OCI-LY3 (cell line): Measurements from ENCODE around the gene COL4A2.

Experiments
- H2AFZ ChIP-seq: fragments of 200-600, 300-600 bp; shearing (Covaris generic); 2 replicates; pipeline ENCODE4 v1.6.0; 2014; ENCODE audit warnings: antibody characterized with exemption, low read depth, low read length
- H3K27ac ChIP-seq: fragments of 200-600, 300-600 bp; sonication (generic); 2 replicates; pipeline ENCODE4 v1.5.1; 2014; ENCODE audit warnings: mild to moderate bottlenecking, low read length, moderate library complexity, mixed read lengths
- H3K27me3 ChIP-seq: fragments of 200-600, 300-600 bp; sonication (generic); 2 replicates; pipeline ENCODE4 v1.6.1; 2014; ENCODE audit warnings: low read depth, low read length, mixed read lengths
- H3K36me3 ChIP-seq: fragments of 200-600, 300-600 bp; sonication (generic); replicated peaks from 2 replicates; pipeline ENCODE3; 2014; ENCODE audit warnings: low read depth, low read length, mixed read lengths
- H3K4me1 ChIP-seq: fragments of 300-600, 200-600 bp; sonication (generic); 2 replicates; pipeline ENCODE4 v1.6.1; 2014; ENCODE audit warnings: low read length, mixed read lengths
- H3K4me2 ChIP-seq: fragments of 200-600, 300-600 bp; sonication (generic); 2 replicates; pipeline ENCODE4 v1.6.1; 2014; ENCODE audit warnings: low read length, mixed read lengths
- H3K4me3 ChIP-seq: fragments of 300-600, 200-600 bp; sonication (generic); 2 replicates; pipeline ENCODE4 v1.5.1; 2014; ENCODE audit warnings: antibody characterized with exemption, mild to moderate bottlenecking, low read length, moderate library complexity
- H3K79me2 ChIP-seq: fragments of 300-600, 200-600 bp; shearing (Covaris generic); 2 replicates; pipeline ENCODE4 v1.6.1; 2014; ENCODE audit warnings: mild to moderate bottlenecking, low read length, mixed read lengths
- H3K9ac ChIP-seq: fragments of 300-600, 200-600 bp; shearing (Covaris generic); 2 replicates; pipeline ENCODE4 v1.6.0; 2014; ENCODE audit warnings: mild to moderate bottlenecking, low read length, moderate library complexity
- H3K9me3 ChIP-seq: fragments of 200-600, 300-600 bp; shearing (Covaris generic); 2 replicates; pipeline ENCODE4 v1.6.1; 2014; ENCODE audit warnings: low read length, mixed read lengths; ENCODE audit not compliant: insufficient read depth
- H4K20me1 ChIP-seq: fragments of 200-600, 300-600 bp; sonication (generic); 2 replicates; pipeline ENCODE4 v1.6.1; 2016; ENCODE audit warnings: low read length, mixed read lengths; ENCODE audit not compliant: insufficient read depth
- EZH2phosphoT487 ChIP-seq: fragments of 200-600 bp; shearing (Covaris generic); IDR thresholded peaks from 2 replicates; pipeline ENCODE4 v1.6.1; 2018; ENCODE audit warnings: antibody characterized with exemption, mixed run types, low read depth
- TF ChIP-seq, protein P1 (sequence below): fragments of 200-600, 300-600 bp; sonication (generic); IDR thresholded peaks from 2 replicates; pipeline ENCODE4 v1.5.1; 2014; ENCODE audit warnings: antibody characterized with exemption, low read length, low read depth

COL4A2 gene

DNA sequence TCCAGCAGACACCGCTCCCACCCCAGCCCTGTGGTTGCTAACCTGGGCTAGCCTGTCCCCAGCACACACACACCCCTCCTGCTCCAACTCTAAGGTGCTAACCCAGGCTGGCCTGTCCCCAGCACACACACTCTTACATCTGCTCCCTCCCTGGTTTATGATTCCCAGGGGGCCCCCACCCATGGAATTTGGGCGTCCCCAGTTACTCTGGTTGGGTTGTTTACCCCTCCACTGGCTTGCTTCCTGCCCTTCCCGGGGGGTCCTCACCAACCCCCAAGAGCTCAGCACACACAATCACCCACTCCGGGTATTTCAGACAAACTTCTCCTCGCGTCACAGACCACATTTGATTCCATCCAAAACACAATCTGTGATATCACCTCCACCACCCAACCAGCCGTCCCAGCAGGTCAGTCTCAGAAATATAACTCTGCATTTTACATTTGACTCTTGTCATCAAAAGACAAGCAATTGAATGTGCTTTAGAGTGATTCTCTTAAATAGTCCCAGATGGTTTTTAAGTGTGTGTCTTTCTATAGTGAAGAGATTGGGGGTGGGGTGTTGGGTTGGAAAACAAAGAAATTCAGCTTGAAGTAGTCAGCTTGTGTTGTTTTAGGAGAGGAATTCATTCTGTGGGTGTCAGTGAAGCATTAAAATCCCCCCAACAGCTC is 20.1 kb downstream of the COL4A2 start:
- Histone ChIP-seq H3K36me3 (no peaks in the 10 kb centered on the region), H3K27ac (no peak overlapping the region), H3K27me3 (peaks cover 16% of the 10 kb centered on the region; the same call in 1 of the 2 replicates), H2AFZ (no peak overlapping the region), H3K4me3 (no peak overlapping the region), H3K9me3 (no peaks in the 10 kb centered on the region), H3K79me2 (no peaks in the 10 kb centered on the region), H3K9ac (no peak overlapping the region), H3K4me1 (no peaks in the 10 kb centered on the region), H4K20me1 (no peaks in the 10 kb centered on the region), H3K4me2 (no peak overlapping the region)
- no peak for TF ChIP-seq EZH2phosphoT487
- TF ChIP-seq, protein P1, sequence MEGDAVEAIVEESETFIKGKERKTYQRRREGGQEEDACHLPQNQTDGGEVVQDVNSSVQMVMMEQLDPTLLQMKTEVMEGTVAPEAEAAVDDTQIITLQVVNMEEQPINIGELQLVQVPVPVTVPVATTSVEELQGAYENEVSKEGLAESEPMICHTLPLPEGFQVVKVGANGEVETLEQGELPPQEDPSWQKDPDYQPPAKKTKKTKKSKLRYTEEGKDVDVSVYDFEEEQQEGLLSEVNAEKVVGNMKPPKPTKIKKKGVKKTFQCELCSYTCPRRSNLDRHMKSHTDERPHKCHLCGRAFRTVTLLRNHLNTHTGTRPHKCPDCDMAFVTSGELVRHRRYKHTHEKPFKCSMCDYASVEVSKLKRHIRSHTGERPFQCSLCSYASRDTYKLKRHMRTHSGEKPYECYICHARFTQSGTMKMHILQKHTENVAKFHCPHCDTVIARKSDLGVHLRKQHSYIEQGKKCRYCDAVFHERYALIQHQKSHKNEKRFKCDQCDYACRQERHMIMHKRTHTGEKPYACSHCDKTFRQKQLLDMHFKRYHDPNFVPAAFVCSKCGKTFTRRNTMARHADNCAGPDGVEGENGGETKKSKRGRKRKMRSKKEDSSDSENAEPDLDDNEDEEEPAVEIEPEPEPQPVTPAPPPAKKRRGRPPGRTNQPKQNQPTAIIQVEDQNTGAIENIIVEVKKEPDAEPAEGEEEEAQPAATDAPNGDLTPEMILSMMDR: no peak

DNA sequence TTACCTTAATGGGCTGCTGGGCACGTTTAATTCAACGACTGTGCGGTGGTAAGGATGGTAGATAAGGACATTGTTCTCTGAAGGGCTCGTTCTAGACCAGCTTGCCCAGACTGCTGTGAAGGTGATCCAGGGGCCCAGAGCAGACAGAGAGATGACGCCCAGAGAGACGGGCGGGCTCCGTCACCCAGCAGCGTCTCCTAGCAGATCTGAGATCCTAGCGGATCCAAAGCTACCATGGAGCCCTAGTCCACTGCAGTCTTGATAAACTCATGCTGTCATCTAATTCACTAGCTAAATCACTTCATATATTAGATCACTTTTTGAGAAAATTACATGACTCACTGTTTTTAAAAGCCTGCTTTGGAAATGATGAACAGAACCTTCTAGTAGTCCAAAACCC is 21.5 kb downstream of the COL4A2 start:
- H3K4me1 ChIP-seq: no peaks in the 10 kb centered on the region
- no peak overlapping the region for H3K4me3 ChIP-seq
- H2AFZ ChIP-seq: no peak overlapping the region
- TF ChIP-seq, protein P1: no peak
- no peak for TF ChIP-seq EZH2phosphoT487
- no peak overlapping the region for H3K27ac ChIP-seq
- H4K20me1 ChIP-seq: no peaks in the 10 kb centered on the region
- no peak overlapping the region for H3K4me2 ChIP-seq
- no peaks in the 10 kb centered on the region for H3K9me3 ChIP-seq
- H3K36me3 ChIP-seq: no peaks in the 10 kb centered on the region
- peaks cover 16% of the 10 kb centered on the region; the same call in 1 of the 2 replicates for H3K27me3 ChIP-seq
- H3K79me2 ChIP-seq: no peaks in the 10 kb centered on the region
- no peak overlapping the region for H3K9ac ChIP-seq

DNA sequence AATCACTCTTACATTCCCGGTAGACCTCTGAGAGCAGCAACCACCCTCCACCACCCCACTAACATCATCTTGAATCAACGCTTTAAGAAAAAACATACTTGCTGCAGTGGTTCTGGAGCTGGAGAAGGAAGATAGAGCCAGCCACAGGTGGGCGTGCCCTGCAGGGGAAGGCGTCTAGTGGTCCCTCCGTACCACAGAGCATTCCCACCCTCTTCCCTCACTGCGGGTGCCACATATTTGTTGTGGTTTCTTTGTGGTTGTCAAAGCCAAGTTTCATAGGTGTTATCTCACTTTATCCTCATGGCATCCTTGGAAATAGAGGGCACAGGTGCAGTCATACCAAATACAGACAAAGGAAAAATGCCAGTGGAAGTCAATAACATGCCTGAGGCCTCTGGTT is 22.2 kb downstream of the COL4A2 start:
- Histone ChIP-seq H4K20me1 (no peaks in the 10 kb centered on the region), H3K9ac (no peak overlapping the region), H3K4me2 (no peak overlapping the region), H3K79me2 (no peaks in the 10 kb centered on the region), H3K27me3 (peaks cover 12% of the 10 kb centered on the region; the same call in 1 of the 2 replicates), H3K9me3 (no peaks in the 10 kb centered on the region), H3K4me3 (no peak overlapping the region), H3K36me3 (no peaks in the 10 kb centered on the region), H2AFZ (no peak overlapping the region), H3K4me1 (no peaks in the 10 kb centered on the region), H3K27ac (no peak overlapping the region)
- TF ChIP-seq, protein P1: no peak
- TF ChIP-seq EZH2phosphoT487: no peak

- no peak for TF ChIP-seq EZH2phosphoT487
- TF ChIP-seq, protein P1: no peak
- Histone ChIP-seq H3K27me3 (peaks cover 12% of the 10 kb centered on the region; the same call in 1 of the 2 replicates), H3K9me3 (no peaks in the 10 kb centered on the region), H3K9ac (no peak overlapping the region), H2AFZ (no peak overlapping the region), H3K79me2 (no peaks in the 10 kb centered on the region), H4K20me1 (no peaks in the 10 kb centered on the region), H3K4me2 (no peak overlapping the region), H3K27ac (no peak overlapping the region), H3K36me3 (no peaks in the 10 kb centered on the region), H3K4me3 (no peak overlapping the region), H3K4me1 (no peaks in the 10 kb centered on the region)
Observed at GRCh38 chr13:110329798-110330461, 22.8 kb downstream of the COL4A2 start.
